H1 (cell line): ENCODE results near the gene OGDH. TPM values are rescaled to one million over a fixed set of nuclear protein-coding genes. Genes with fewer than 3 reads are reported as not detected.

Experiments
- CTCF ChIA-PET: fragments of 300-600 bp; sonication (Branson Sonifier 250); formaldehyde crosslinking; loops from one replicate; lab custom pipeline; 2021; ENCODE audit not compliant: partially characterized antibody; lab: Charles Lee
- POLR2A ChIA-PET: fragments of 300-600 bp; sonication (Branson Sonifier 250); formaldehyde crosslinking; loops from one replicate; lab custom pipeline; 2021; ENCODE audit warnings: inconsistent platforms; ENCODE audit not compliant: partially characterized antibody; lab: Charles Lee
- DNase-seq, 2 experiments: peaks; one replicate each; pipeline versions ENCODE4 v3.0.0 to v3.0.0-alpha.2; 2010 to 2022; ENCODE audit warnings: low spot score in 2 of 2, low read depth in 1 of 2, mixed read lengths in 1 of 2
- FAIRE-seq: peaks from 2 replicates; lab custom pipeline; 2011; peaks lifted over from hg19 to GRCh38; lab: Jason Lieb, UNC
- H2AFZ ChIP-seq: 2 replicates; pipeline ENCODE4 v1.8.1; 2012; ENCODE audit warnings: low read length, inconsistent platforms
- H2AK5ac ChIP-seq: 2 replicates; pipeline ENCODE4 v1.6.1; 2013; ENCODE audit warnings: low read depth, low read length
- H2BK120ac ChIP-seq: replicated peaks from 2 replicates; pipeline ENCODE3; 2013; ENCODE audit warnings: low read depth, low read length, inconsistent platforms
- H2BK12ac ChIP-seq: 2 replicates; pipeline ENCODE4 v1.6.1; 2013; ENCODE audit warnings: low read depth, low read length
- H2BK15ac ChIP-seq: 2 replicates; pipeline ENCODE4 v1.6.1; 2013; ENCODE audit warnings: low read length
- H2BK20ac ChIP-seq: 2 replicates; pipeline ENCODE4 v1.6.1; 2013; ENCODE audit warnings: low read length
- H2BK5ac ChIP-seq: 2 replicates; pipeline ENCODE4 v1.6.1; 2013; ENCODE audit warnings: low read depth, low read length
- H3K14ac ChIP-seq: 2 replicates; pipeline ENCODE4 v1.6.1; 2013; ENCODE audit warnings: inconsistent platforms; ENCODE audit not compliant: insufficient read length
- H3K18ac ChIP-seq: 2 replicates; pipeline ENCODE4 v1.6.1; 2013; ENCODE audit warnings: low read length; ENCODE audit errors: extremely low read depth
- H3K23ac ChIP-seq: 2 replicates; pipeline ENCODE4 v1.6.1; 2013; ENCODE audit warnings: inconsistent platforms; ENCODE audit not compliant: insufficient read length
- H3K23me2 ChIP-seq: 2 replicates; pipeline ENCODE4 v1.6.1; 2013; ENCODE audit warnings: low read depth, low read length
- H3K27ac ChIP-seq: 2 replicates; pipeline ENCODE4 v1.6.1; 2011; ENCODE audit warnings: low read depth, low read length, inconsistent platforms
- H3K27me3 ChIP-seq, 4 experiments: replicated peaks in 1 of 4; 1 replicate in 1 of 4; 2 replicates in 3 of 4; pipeline versions ENCODE4 v1.6.1 to v1.8.1; 2011 to 2013; ENCODE audit warnings: low read length in 3 of 4, mild to moderate bottlenecking in 3 of 4, inconsistent platforms in 2 of 4, mixed read lengths in 2 of 4, moderate library complexity in 1 of 4; ENCODE audit not compliant: control insufficient read depth in 3 of 4, insufficient read depth in 3 of 4; ENCODE audit errors: extremely low read depth in 1 of 4
- H3K36me3 ChIP-seq, 4 experiments: 2 replicates each; pipeline versions ENCODE4 v1.6.1 to v1.8.1; 2011 to 2013; ENCODE audit warnings: mild to moderate bottlenecking in 4 of 4, low read length in 3 of 4, moderate library complexity in 2 of 4, control low read depth in 1 of 4, inconsistent platforms in 1 of 4; ENCODE audit not compliant: insufficient read depth in 4 of 4, control insufficient read depth in 2 of 4
- H3K4ac ChIP-seq: replicated peaks from 2 replicates; pipeline ENCODE3; 2013; ENCODE audit warnings: low read length, low read depth, mixed read lengths, inconsistent platforms; ENCODE audit not compliant: insufficient read length
- H3K4me1 ChIP-seq, 4 experiments: replicated peaks in 1 of 4; 1 replicate in 1 of 4; 2 replicates in 3 of 4; pipeline versions ENCODE4 v1.6.1 to v1.8.1; 2011 to 2013; ENCODE audit warnings: low read length in 3 of 4, inconsistent platforms in 2 of 4, mixed read lengths in 1 of 4; ENCODE audit not compliant: insufficient read depth in 4 of 4, control insufficient read depth in 3 of 4
- H3K4me2 ChIP-seq, 2 experiments: 2 replicates each; pipeline versions ENCODE4 v1.6.1 to v1.8.1; 2011 to 2013; ENCODE audit warnings: low read depth in 2 of 2, low read length in 2 of 2, control low read depth in 1 of 2, inconsistent platforms in 1 of 2, mild to moderate bottlenecking in 1 of 2; ENCODE audit not compliant: insufficient read depth in 1 of 2
- H3K4me3 ChIP-seq, 4 experiments: fragments of 200-600, 300-600 bp in 1 of 4; sonication (generic), shearing (Covaris generic), sonication (Bioruptor Twin) in 1 of 4; 2 replicates each; pipeline versions ENCODE4 v1.5.1 to v1.8.1; 2011 to 2016; ENCODE audit warnings: low read length in 4 of 4, low read depth in 3 of 4, control low read depth in 2 of 4, inconsistent platforms in 2 of 4, mild to moderate bottlenecking in 2 of 4, mixed read lengths in 1 of 4, moderate library complexity in 1 of 4; ENCODE audit not compliant: insufficient read depth in 2 of 4; ENCODE audit errors: extremely low read depth in 1 of 4
- H3K56ac ChIP-seq: replicated peaks from 2 replicates; pipeline ENCODE3; 2013; ENCODE audit warnings: low read depth, mild to moderate bottlenecking, mixed read lengths, low read length, inconsistent platforms; ENCODE audit not compliant: insufficient read length
- H3K79me1 ChIP-seq: 2 replicates; pipeline ENCODE4 v1.6.1; 2013; ENCODE audit warnings: low read depth, low read length, control low read depth
- H3K79me2 ChIP-seq, 2 experiments: 2 replicates each; pipeline versions ENCODE4 v1.6.1 to v1.8.1; 2012 to 2013; ENCODE audit warnings: low read length in 2 of 2, mild to moderate bottlenecking in 2 of 2, inconsistent platforms in 1 of 2; ENCODE audit not compliant: insufficient read depth in 2 of 2, control insufficient read depth in 1 of 2
- H3K9ac ChIP-seq, 4 experiments: replicated peaks in 1 of 4; 1 replicate in 1 of 4; 2 replicates in 3 of 4; pipeline versions ENCODE4 v1.6.1 to v1.8.1; 2011 to 2013; ENCODE audit warnings: low read depth in 3 of 4, low read length in 3 of 4, control low read depth in 2 of 4, mild to moderate bottlenecking in 2 of 4, moderate library complexity in 2 of 4, inconsistent platforms in 1 of 4; ENCODE audit errors: extremely low read depth in 1 of 4
- H3K9me3 ChIP-seq, 2 experiments: 2 replicates each; pipeline versions ENCODE4 v1.6.1 to v1.8.1; 2012 to 2013; ENCODE audit warnings: mild to moderate bottlenecking in 2 of 2, moderate library complexity in 2 of 2, control low read depth in 1 of 2, inconsistent platforms in 1 of 2, low read depth in 1 of 2, low read length in 1 of 2, mixed read lengths in 1 of 2; ENCODE audit not compliant: insufficient read depth in 2 of 2
- H4K20me1 ChIP-seq, 2 experiments: replicated peaks in 1 of 2; 2 replicates each; pipeline versions ENCODE3 to v1.8.1; 2011 to 2013; ENCODE audit warnings: inconsistent platforms in 2 of 2, low read length in 2 of 2, mild to moderate bottlenecking in 1 of 2; ENCODE audit not compliant: insufficient read depth in 2 of 2, control insufficient read depth in 1 of 2
- H4K5ac ChIP-seq: 2 replicates; pipeline ENCODE4 v1.6.1; 2013; ENCODE audit warnings: low read length, low read depth, mixed read lengths, inconsistent platforms; ENCODE audit not compliant: insufficient read length
- H4K8ac ChIP-seq: 2 replicates; pipeline ENCODE4 v1.8.0; 2013; ENCODE audit warnings: mild to moderate bottlenecking, moderate library complexity, low read length, inconsistent platforms; ENCODE audit not compliant: insufficient read depth; ENCODE audit errors: extremely low read depth
- H4K91ac ChIP-seq: replicated peaks from 2 replicates; pipeline ENCODE3; 2013; ENCODE audit warnings: low read length, mixed read lengths, inconsistent platforms; ENCODE audit not compliant: insufficient read length
- POLR2AphosphoS5 ChIP-seq: IDR thresholded peaks from 2 replicates; pipeline ENCODE4 v1.6.1; 2011; ENCODE audit warnings: low read depth, low read length
- TBP ChIP-seq: IDR thresholded peaks from 2 replicates; pipeline ENCODE4 v1.6.1; 2011; ENCODE audit warnings: low read depth, low read length, improper control_type of control experiment
- WGBS, 2 experiments: shearing (Covaris generic) in 1 of 2; methylation state at CpG; one replicate each; pipeline versions ENCODE4 v1.1.6 to v1.1.7; 2013 to 2015; ENCODE audit warnings: low lambda C conversion rate in 2 of 2, mixed read lengths in 2 of 2, inconsistent platforms in 1 of 2, low coverage in 1 of 2, missing lambda C conversion rate in 1 of 2; ENCODE audit not compliant: insufficient replicate concordance in 2 of 2, insufficient coverage in 1 of 2, insufficient read length in 1 of 2; ENCODE audit errors: extremely low coverage in 1 of 2, missing lambda C conversion rate in 1 of 2; 5-methylcytosine and 5-hydroxymethylcytosine counted together
- polyA plus RNA-seq, 7 experiments: library from polyadenylated mRNA; depleted of rRNA in 3 of 7; stranded (reverse) in 5 of 7; unstranded in 2 of 7; fragments of >200 nt in 5 of 7; fragments of 200-250 nt in 2 of 7; gene quantifications; 1 replicate in 5 of 7; 2 replicates in 1 of 7; 4 replicates in 1 of 7; pipeline versions ENCODE4 v1.2.1 to v1.2.3, GENCODE V29; 2011 to 2013; ENCODE audit warnings: missing spikeins in 2 of 7, mixed read lengths in 2 of 7
- total RNA-seq: library from RNA; stranded (reverse); fragmentation: NEBNext Ultra II Directional; extraction: Animal tissue kit (Norgen Biotek cat#: 25700); gene quantifications from 2 replicates; pipeline ENCODE4 v1.2.1, GENCODE V29; 2021

OGDH gene
- total and polyA plus RNA-seq, 2 of the 8 experiments (the other 6 are each of a cell fraction or from before 2014, with no cell fraction given), result 71.6 to 91.6 TPM

GRCh38 chr7:44572771-44573170 lies 33.7 kb upstream of the OGDH start:
- Histone ChIP-seq H3K27ac (no peak overlapping the region), H3K79me2 (peaks cover 0 to 15% of the 10 kb centered on the region in 2 experiments; a peak in 3 of 4 replicates), H3K27me3 (no peaks in the 10 kb centered on the region), H4K20me1 (peaks cover 0 to 15% of the 10 kb centered on the region in 2 experiments), H4K5ac (no peak overlapping the region), H3K9ac (peak overlapping the region; percentile 78 to 87 (median 82); a peak in 6 of 7 replicates), H3K23ac (no peak overlapping the region), H3K9me3 (no peaks in the 10 kb centered on the region), H3K14ac (no peak overlapping the region), H3K18ac (no peak overlapping the region), H4K8ac (no peak overlapping the region; the same call in 1 of the 2 replicates), H3K4me2 (peak overlapping the region; percentile 89 to 92), H2BK20ac (no peak overlapping the region)
- TF ChIP-seq TBP (no peak), POLR2AphosphoS5 (0 out of 2 replicates have a peak, but pooled peaks have one; percentile 16)
- TF ChIP-seq, all 59 proteins: peak for 1
- Histone ChIP-seq H2BK12ac (no peak overlapping the region), H3K56ac (no peak overlapping the region), H3K23me2 (peaks cover 12% of the 10 kb centered on the region; the same call in 1 of the 2 replicates), H3K36me3 (peaks cover 41 to 53% (median 48%) of the 10 kb centered on the region in 4 experiments), H3K4me3 (peak overlapping the region; percentile 63 to 95 (median 88); a peak in 7 of 8 replicates), H4K91ac (no peak overlapping the region), H2AK5ac (peak overlapping the region; percentile 90; the same call in 1 of the 2 replicates), H3K4ac (no peak overlapping the region), H2BK120ac (no peak overlapping the region), H2AFZ (no peak overlapping the region), H2BK5ac (no peak overlapping the region), H3K4me1 (peaks cover 4 to 9% (median 5%) of the 10 kb centered on the region in 4 experiments; a peak in 5 of 7 replicates), H3K79me1 (peaks cover 4% of the 10 kb centered on the region), H2BK15ac (no peak overlapping the region)
- CTCF ChIA-PET, result interaction anchor here (0.6 to 2.2 kb wide), 5 partner anchors 8 to 224 kb away, joined by 3 to 10 read pairs (median 5); no protein-coding TSS in a partner anchor
- POLR2A ChIA-PET, result interaction anchor here (0.6 to 8.6 kb wide), 10 partner anchors 9 to 225 kb away, joined by 3 to 89 read pairs (median 4); partner anchors contain the start of genes NUDCD3, OGDH and TMED4
- DNase-seq, result no peak
- WGBS, 2 experiments, result 92% methylated on average over 5 of the region's 5 CpGs; no CpG with 5 or more reads in 1 of the 2 experiments
- FAIRE-seq, result no peak
